Activated CD8-positive, alpha-beta memory T cell treated with anti-CD3 and anti-CD28 coated beads for 24 hours (primary cell): Measurements from ENCODE around the gene OTUD5.

Experiments used
- DNase-seq: peaks from one replicate; pipeline ENCODE4 v3.0.0-alpha.2; 2020

OTUD5 gene

GRCh38 chrX:48935301-48935670 lies 22.1 kb downstream of the OTUD5 start:
- no peak for DNase-seq

GRCh38 chrX:48934581-48935300 lies 22.7 kb downstream of the OTUD5 start:
- peak; percentile 65 for DNase-seq

- DNase-seq: no peak
Observed at GRCh38 chrX:48933757-48934156, 23.6 kb downstream of the OTUD5 start.

GRCh38 chrX:48927736-48928382 lies 29.5 kb downstream of the OTUD5 start:
- DNase-seq: no peak

- DNase-seq: no peak
Observed at GRCh38 chrX:48927123-48927522, 30.3 kb downstream of the OTUD5 start.

- DNase-seq: no peak
Observed at GRCh38 chrX:48924270-48924669, 33.1 kb downstream of the OTUD5 start.

GRCh38 chrX:48923771-48924170 lies 33.6 kb downstream of the OTUD5 start:
- no peak for DNase-seq

- no peak for DNase-seq
Observed at GRCh38 chrX:48920718-48921104, 36.7 kb downstream of the OTUD5 start.

GRCh38 chrX:48919947-48920717 lies 37.3 kb downstream of the OTUD5 start:
- peak; percentile 67 for DNase-seq

GRCh38 chrX:48919360-48919841 lies 38.0 kb downstream of the OTUD5 start:
- no peak for DNase-seq

GRCh38 chrX:48918643-48919340 lies 38.6 kb downstream of the OTUD5 start, which contains the start of gene PIM2:
Gene PIM2, minus strand, starts transcription at chrX:48919024. Its CDS starts 190 bp downstream, at chrX:48918834.
- DNase-seq: peak; percentile 90

GRCh38 chrX:48918301-48918642 lies 39.1 kb downstream of the OTUD5 start:
- DNase-seq: peak; percentile 67

- peak; percentile 95 for DNase-seq
Observed at GRCh38 chrX:48917139-48918001, 40.0 kb downstream of the OTUD5 start.

GRCh38 chrX:48914593-48915493 lies 42.6 kb downstream of the OTUD5 start:
- no peak for DNase-seq

- DNase-seq: no peak
Observed at GRCh38 chrX:48913605-48914366, 43.6 kb downstream of the OTUD5 start.

GRCh38 chrX:48911412-48912182 lies 45.8 kb downstream of the OTUD5 start, which contains the start of gene SLC35A2:
Gene SLC35A2, minus strand, starts transcription at chrX:48911646. Its CDS starts 10 bp downstream, at chrX:48911636.
- DNase-seq: peak; percentile 93

GRCh38 chrX:48910926-48911411 lies 46.4 kb downstream of the OTUD5 start:
- DNase-seq: no peak

GRCh38 chrX:48909703-48910294 lies 47.6 kb downstream of the OTUD5 start:
- no peak for DNase-seq

GRCh38 chrX:48908600-48908999 lies 48.8 kb downstream of the OTUD5 start:
- DNase-seq: no peak
